ENCODE data around the gene MMS19. TPM values are rescaled to one million over a fixed set of nuclear protein-coding genes. Genes with fewer than 3 reads are reported as not detected.
A peak's percentile ranks its signal among the peaks of the same experiment; 100 is the strongest.

MMS19 gene
- total RNA-seq, 1 donor from 2014 or later = 42.7 TPM

- no peak overlapping the region for H3K4me3 ChIP-seq
- TF ChIP-seq CTCF (IDR thresholded peaks at IDR 0.05; ENCODE audit: borderline replicate concordance) = no peak
- no peaks in the 10 kb centered on the region for H3K27me3 ChIP-seq (ENCODE audit: low read depth)
- no peak for DNase-seq
- H3K4me1 ChIP-seq = peaks cover 54% of the 10 kb centered on the region
- intact Hi-C loops (cut with micrococcal nuclease) = no loop called here
- peak overlapping the region; percentile 92 for H3K27ac ChIP-seq (replicated peaks)
- H3K9me3 ChIP-seq (replicated peaks) = no peaks in the 10 kb centered on the region
- H3K36me3 ChIP-seq = no peaks in the 10 kb centered on the region
These were observed 40.2 kb upstream of the MMS19 start for GRCh38 chr10:97538411-97538810.

DNA sequence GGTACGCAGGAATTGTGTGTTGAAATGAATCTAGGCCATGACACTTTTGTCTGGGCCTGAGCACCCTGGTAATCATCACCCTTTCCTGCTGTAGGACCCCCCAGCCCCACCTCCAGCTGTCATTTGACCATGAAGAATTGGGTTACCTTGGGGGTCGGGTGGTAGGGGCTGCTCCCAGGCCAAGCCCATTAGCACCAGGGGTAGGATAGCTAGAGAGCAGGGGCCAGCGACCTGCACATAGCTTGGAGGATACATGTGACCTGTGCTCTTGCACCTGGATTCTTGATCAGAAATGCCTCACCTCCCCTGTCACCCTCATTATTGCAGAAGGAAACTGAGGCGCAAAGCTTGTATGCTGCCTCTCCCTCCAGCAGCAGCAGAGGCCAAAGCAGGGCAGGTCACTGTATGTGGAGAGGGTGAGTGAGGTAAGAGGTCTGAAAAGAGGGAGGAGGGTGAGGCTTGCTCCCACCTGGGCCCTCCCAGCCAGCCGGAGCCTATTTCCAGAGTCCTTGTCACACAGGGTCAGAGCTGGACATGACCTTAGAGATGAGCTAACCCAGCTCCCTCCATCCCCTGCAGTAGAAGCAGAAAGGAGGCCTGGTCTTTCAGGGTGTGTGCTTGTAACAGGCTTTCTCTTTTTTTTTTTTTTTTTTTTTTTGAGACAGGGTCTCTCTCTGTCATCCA is 39.1 kb upstream of the MMS19 start:
- intact Hi-C loops (cut with micrococcal nuclease) = no loop called here
- Histone ChIP-seq H3K4me3 (no peak overlapping the region), H3K9me3 (replicated peaks) (no peaks in the 10 kb centered on the region), H3K4me1 (peaks cover 44% of the 10 kb centered on the region), H3K36me3 (no peaks in the 10 kb centered on the region), H3K27me3 (ENCODE audit: low read depth) (no peaks in the 10 kb centered on the region), H3K27ac (replicated peaks) (no peak overlapping the region)
- TF ChIP-seq CTCF (IDR thresholded peaks at IDR 0.05; ENCODE audit: borderline replicate concordance) = no peak
- no peak for DNase-seq

DNA sequence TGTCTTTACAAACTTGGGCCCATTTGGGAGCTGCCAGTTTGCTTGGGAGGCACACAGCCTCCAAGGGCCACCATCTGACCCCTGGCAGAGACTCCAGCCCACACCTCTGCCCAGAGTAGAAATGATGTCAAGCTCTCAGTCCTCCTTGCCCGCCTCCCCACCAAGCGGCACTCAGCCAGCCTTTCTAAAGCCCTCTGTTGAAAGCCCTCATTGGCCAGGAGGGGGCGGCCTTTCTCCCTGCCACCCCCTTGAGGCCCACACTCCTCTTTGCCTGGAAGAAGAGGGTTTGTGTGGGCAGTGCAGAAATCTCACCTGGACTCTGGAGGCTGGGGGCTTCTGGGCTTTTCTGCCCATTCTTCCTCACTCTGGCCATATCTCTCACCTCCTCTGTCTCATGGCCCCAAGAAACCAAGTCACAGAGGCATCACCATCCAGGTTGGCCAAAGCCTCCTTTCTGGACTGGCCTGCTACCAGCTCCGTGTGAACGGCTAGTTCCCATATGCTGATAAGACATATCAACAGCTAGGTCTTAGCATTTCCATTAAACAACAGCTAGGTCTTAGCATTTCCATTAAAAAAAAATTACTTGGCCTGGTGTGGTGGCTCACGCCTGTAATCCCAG is 36.6 kb upstream of the MMS19 start:
- Histone ChIP-seq H3K36me3 (no peaks in the 10 kb centered on the region), H3K9me3 (replicated peaks) (no peaks in the 10 kb centered on the region), H3K27me3 (ENCODE audit: low read depth) (no peaks in the 10 kb centered on the region), H3K27ac (replicated peaks) (no peak overlapping the region), H3K4me1 (peaks cover 25% of the 10 kb centered on the region), H3K4me3 (no peak overlapping the region)
- no peak for DNase-seq
- peak; percentile 57 for TF ChIP-seq CTCF (IDR thresholded peaks at IDR 0.05; ENCODE audit: borderline replicate concordance)
- intact Hi-C loops (cut with micrococcal nuclease) = no loop called here

- DNase-seq = no peak
- intact Hi-C loops (cut with micrococcal nuclease) = no loop called here
- H3K36me3 ChIP-seq = no peaks in the 10 kb centered on the region
- no peaks in the 10 kb centered on the region for H3K27me3 ChIP-seq (ENCODE audit: low read depth)
- H3K27ac ChIP-seq (replicated peaks) = no peak overlapping the region
- H3K4me3 ChIP-seq = no peak overlapping the region
- H3K9me3 ChIP-seq (replicated peaks) = no peaks in the 10 kb centered on the region
- H3K4me1 ChIP-seq = peaks cover 17% of the 10 kb centered on the region
- TF ChIP-seq CTCF (IDR thresholded peaks at IDR 0.05; ENCODE audit: borderline replicate concordance) = no peak
These were observed 35.7 kb upstream of the MMS19 start for GRCh38 chr10:97533888-97534287.

- Histone ChIP-seq H3K27me3 (ENCODE audit: low read depth) (no peaks in the 10 kb centered on the region), H3K4me3 (no peak overlapping the region), H3K36me3 (no peaks in the 10 kb centered on the region), H3K4me1 (peaks cover 11% of the 10 kb centered on the region), H3K9me3 (replicated peaks) (no peaks in the 10 kb centered on the region), H3K27ac (replicated peaks) (no peak overlapping the region)
- intact Hi-C loops (cut with micrococcal nuclease) = no loop called here
- no peak for TF ChIP-seq CTCF (IDR thresholded peaks at IDR 0.05; ENCODE audit: borderline replicate concordance)
- no peak for DNase-seq
These were observed 34.9 kb upstream of the MMS19 start for GRCh38 chr10:97532935-97533671.

Measured in left ventricle myocardium inferior (tissue), 1 donor.